Stimulated activated CD4-positive, alpha-beta T cell treated with anti-CD3 and anti-CD28 coated beads, Interleukin-4, amount 100 ng/mL, for 1 hour (primary cell): Measurements from ENCODE around the gene MBD5.

Experiments used
- DNase-seq: peaks from one replicate; pipeline ENCODE4 v3.0.0-alpha.2; 2020

Gene MBD5

GRCh38 chr2:148338541-148338940, 317.6 kb downstream of the MBD5 start:
- no peak for DNase-seq

- no peak for DNase-seq
Observed at GRCh38 chr2:148342086-148342485, 321.2 kb downstream of the MBD5 start.

GRCh38 chr2:148350199-148350598, 329.3 kb downstream of the MBD5 start:
- DNase-seq = no peak

GRCh38 chr2:148351437-148352143, 330.7 kb downstream of the MBD5 start:
- no peak for DNase-seq

- DNase-seq = no peak
Observed at GRCh38 chr2:148358375-148358774, 337.5 kb downstream of the MBD5 start.

GRCh38 chr2:148360662-148361061, 339.8 kb downstream of the MBD5 start:
- no peak for DNase-seq

- DNase-seq = no peak
Observed at GRCh38 chr2:148362144-148362796, 341.4 kb downstream of the MBD5 start.

GRCh38 chr2:148375214-148375613, 354.3 kb downstream of the MBD5 start:
- DNase-seq = no peak

GRCh38 chr2:148391324-148391723, 370.4 kb downstream of the MBD5 start:
- no peak for DNase-seq

GRCh38 chr2:148402786-148403185, 381.9 kb downstream of the MBD5 start:
- no peak for DNase-seq

GRCh38 chr2:148410899-148411298, 390.0 kb downstream of the MBD5 start:
- DNase-seq = no peak

- no peak for DNase-seq
Observed at GRCh38 chr2:148416248-148416647, 395.4 kb downstream of the MBD5 start.

GRCh38 chr2:148430101-148430500, 409.2 kb downstream of the MBD5 start:
- no peak for DNase-seq

- no peak for DNase-seq
Observed at GRCh38 chr2:148447877-148448276, 427.0 kb downstream of the MBD5 start.

GRCh38 chr2:148450531-148450930, 429.6 kb downstream of the MBD5 start:
- DNase-seq = no peak

- DNase-seq = no peak
Observed at GRCh38 chr2:148451046-148451445, 430.2 kb downstream of the MBD5 start.

GRCh38 chr2:148455791-148456190, 434.9 kb downstream of the MBD5 start:
- no peak for DNase-seq

GRCh38 chr2:148458171-148458570, 437.3 kb downstream of the MBD5 start:
- DNase-seq = no peak

GRCh38 chr2:148459377-148459778, 438.5 kb downstream of the MBD5 start:
- DNase-seq = no peak

GRCh38 chr2:148461876-148462275, 441.0 kb downstream of the MBD5 start:
- DNase-seq = no peak

- no peak for DNase-seq
Observed at GRCh38 chr2:148475626-148476025, 454.7 kb downstream of the MBD5 start.

- no peak for DNase-seq
Observed at GRCh38 chr2:148479398-148479797, 458.5 kb downstream of the MBD5 start.

- DNase-seq = no peak
Observed at GRCh38 chr2:148483665-148484064, 462.8 kb downstream of the MBD5 start.

- DNase-seq = no peak
Observed at GRCh38 chr2:148484066-148484465, 463.2 kb downstream of the MBD5 start.

- no peak for DNase-seq
Observed at GRCh38 chr2:148486655-148487054, 465.8 kb downstream of the MBD5 start.
